Measurements from ENCODE around the gene IL10. TPM values are rescaled to one million over a fixed set of nuclear protein-coding genes. Genes with fewer than 3 reads are reported as not detected.

Gene IL10
- total RNA-seq, 4 donors from 2014 or later: 10.9 to 34.4 (median 28.7) TPM

GRCh38 chr1:206719169-206719839 is 53.0 kb downstream of the IL10 start:
- ATAC-seq (ENCODE audit: low FRiP score) (no peak), DNase-seq (ENCODE audit: low spot score) (no peak)
- no peak for TF ChIP-seq CTCF (IDR thresholded peaks at IDR 0.05)

GRCh38 chr1:206717674-206717989 is 54.7 kb downstream of the IL10 start:
- DNase-seq (ENCODE audit: low spot score): no peak
- TF ChIP-seq CTCF (IDR thresholded peaks at IDR 0.05): no peak
- no peak for ATAC-seq (ENCODE audit: low FRiP score)

Small RNA genes within 50 kb of the gene (small RNA-seq; reads per million reads assigned to genes)
- gene RF00019: not detected

Other genes starting within 250 kb of the IL10 start
- 10 to 100 TPM; 38.4 to 55.8 (median 50.4) TPM for gene EIF2D, start 160.0 kb downstream of the IL10 start, total RNA-seq
- 10 to 100 TPM; 14.3 to 73.3 (median 39.4) TPM for gene DYRK3, start 137.0 kb downstream of the IL10 start, total RNA-seq
- 100 to 1,000 TPM in 1 of 4 donors, 10 to 100 TPM in 3; 52.0 to 151 (median 79.9) TPM for gene MAPKAPK2, start 87.6 kb downstream of the IL10 start, total RNA-seq
- gene IL19, start 1.7 kb downstream of the IL10 start, total RNA-seq: under 1 TPM in 1 of 4 donors, not detected in 3; 0.60 TPM
- 1 to 10 TPM in 2 of 4 donors, under 1 TPM in 1, not detected in 1; 0.82 to 8.6 (median 8.2) TPM for gene IL20, start 93.1 kb upstream of the IL10 start, total RNA-seq
- 10 to 100 TPM in 1 of 4 donors, 1 to 10 TPM in 1, not detected in 2; 5.1 to 65.1 TPM for gene IL24, start 124.9 kb upstream of the IL10 start, total RNA-seq
- 10 to 100 TPM in 1 of 4 donors, 1 to 10 TPM in 3; 3.2 to 23.2 (median 9.0) TPM for gene FCMR, start 149.4 kb upstream of the IL10 start, total RNA-seq
- gene PIGR, start 174.0 kb upstream of the IL10 start, total RNA-seq: under 1 TPM in 2 of 4 donors, not detected in 2; 0.24 to 0.44 TPM
- not detected for gene FCAMR, start 198.0 kb upstream of the IL10 start, total RNA-seq